CD4-positive, alpha-beta T cell treated with Interferon gamma for 1 hour (primary cell): ENCODE measurements around the gene GADD45B.
"Not testable (repeated sequence)": the region's sequence is repeated elsewhere in the genome, so short reads cannot be mapped to it uniquely, and the experiment has no call there.

Experiments used
- DNase-seq: peaks from one replicate; pipeline ENCODE4 v3.0.0-alpha.2; 2020

Gene GADD45B

GRCh38 chr19:2518856-2519255 lies 42.9 kb downstream of the GADD45B start:
- DNase-seq, result not testable (repeated sequence)

GRCh38 chr19:2519482-2519881 lies 43.6 kb downstream of the GADD45B start:
- DNase-seq, result no peak

- no peak for DNase-seq
Observed at GRCh38 chr19:2523630-2524311, 47.8 kb downstream of the GADD45B start.

- DNase-seq, result no peak
Observed at GRCh38 chr19:2524361-2524839, 48.5 kb downstream of the GADD45B start.

GRCh38 chr19:2524840-2525723 lies 49.2 kb downstream of the GADD45B start:
- no peak for DNase-seq

- no peak for DNase-seq
Observed at GRCh38 chr19:2527171-2527570, 51.2 kb downstream of the GADD45B start.

- no peak for DNase-seq
Observed at GRCh38 chr19:2527686-2528085, 51.8 kb downstream of the GADD45B start.
